Esophagus squamous epithelium (tissue), 4 donors: ENCODE data around the gene MYO18B.

ENCODE experiments used
- CTCF ChIP-seq, 6 experiments: fragments of 450-650 bp in 4 of 6; fragments of 200-600 bp in 2 of 6; sonication (generic) in 2 of 6; IDR thresholded peaks; one replicate each; pipeline ENCODE4 v1.5.1; 2016 to 2019; ENCODE audit warnings: antibody characterized with exemption in 6 of 6, mild to moderate bottlenecking in 4 of 6, moderate library complexity in 4 of 6
- POLR2A ChIP-seq, 4 donors: fragments of 450-650 bp; IDR thresholded peaks; one replicate each; pipeline ENCODE4 v1.6.1; 2017; ENCODE audit warnings: antibody characterized with exemption in 4 of 4, mild to moderate bottlenecking in 4 of 4, moderate library complexity in 3 of 4

DNA sequence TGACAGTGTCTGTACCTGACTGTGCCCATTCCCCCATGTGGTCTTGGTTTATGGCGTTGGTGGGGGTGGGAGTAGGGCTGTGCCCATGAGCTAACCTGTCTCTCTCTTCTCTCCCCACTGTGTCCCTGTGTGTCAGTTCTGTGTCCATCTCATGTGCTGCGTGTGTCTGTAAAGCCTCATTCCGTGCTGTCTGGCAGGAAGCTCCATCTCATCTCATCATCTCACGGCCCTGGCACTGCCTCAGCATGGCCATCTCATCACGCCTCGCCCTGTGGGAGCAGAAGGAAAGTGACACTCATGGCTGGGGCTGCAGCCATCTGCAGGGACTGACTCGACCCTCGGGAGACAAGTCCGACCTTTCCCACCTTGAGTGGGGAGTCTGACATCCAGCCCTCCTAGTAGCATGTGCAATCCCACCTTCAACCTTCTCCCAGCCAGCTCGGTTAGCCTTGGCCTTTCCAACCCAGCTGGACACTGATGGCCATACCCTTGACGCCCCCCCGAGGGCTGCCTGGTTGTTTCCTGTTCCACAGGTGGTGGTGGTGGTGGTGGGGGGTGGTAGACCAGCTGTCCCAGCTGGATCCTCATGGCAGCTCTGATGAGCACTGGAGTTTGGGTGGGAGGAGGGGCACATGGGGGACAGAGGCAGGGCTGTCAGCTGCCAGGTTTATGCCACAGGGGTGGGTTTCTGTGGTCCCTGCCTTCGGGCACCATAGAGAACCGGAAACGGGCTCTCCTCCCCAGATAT is 19.0 kb downstream of the MYO18B start:
- TF ChIP-seq CTCF (IDR thresholded peaks at IDR 0.05): no peak
- no peak for TF ChIP-seq POLR2A (IDR thresholded peaks at IDR 0.05)
